GM12873 (cell line): ENCODE results near the gene TBC1D10A.

ENCODE experiments used
- TF ChIP-seq, protein P1 (sequence below): IDR thresholded peaks from 2 replicates; pipeline ENCODE4 v1.5.1; 2012; ENCODE audit warnings: low read depth, mild to moderate bottlenecking, moderate library complexity, low read length, control low read depth; ENCODE audit not compliant: insufficient read depth; ENCODE audit errors: missing control alignments

The TBC1D10A gene

DNA sequence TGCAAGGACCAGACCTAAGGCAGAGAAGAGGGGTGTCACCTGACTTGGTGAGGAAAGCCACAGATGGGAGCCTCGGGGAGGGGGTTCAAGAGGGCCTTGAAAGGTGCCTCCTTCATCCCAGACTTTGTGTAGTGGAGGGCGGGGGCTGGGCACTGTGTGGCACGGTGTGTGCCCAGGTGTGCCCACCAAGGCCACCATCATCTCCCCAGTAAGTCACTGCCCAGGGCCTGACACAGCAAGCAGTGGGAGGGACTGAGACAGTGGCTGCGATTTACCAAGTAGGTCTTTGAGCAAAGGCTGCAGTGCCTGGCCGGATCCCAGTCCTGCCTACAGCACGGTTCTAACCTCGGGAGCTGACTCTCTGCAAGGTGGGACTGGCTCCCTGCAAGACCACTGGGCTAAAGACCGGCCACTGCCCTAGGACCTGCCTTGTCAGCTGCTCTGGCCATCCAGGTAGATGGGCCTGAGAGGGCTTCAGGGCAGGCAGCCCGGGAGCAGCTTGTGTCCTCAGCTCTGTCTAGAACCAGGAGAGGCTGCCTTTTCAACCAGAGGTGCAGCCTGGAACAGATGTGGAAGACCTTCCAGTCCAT lies 61.5 kb downstream of the TBC1D10A start:
- TF ChIP-seq, protein P1, sequence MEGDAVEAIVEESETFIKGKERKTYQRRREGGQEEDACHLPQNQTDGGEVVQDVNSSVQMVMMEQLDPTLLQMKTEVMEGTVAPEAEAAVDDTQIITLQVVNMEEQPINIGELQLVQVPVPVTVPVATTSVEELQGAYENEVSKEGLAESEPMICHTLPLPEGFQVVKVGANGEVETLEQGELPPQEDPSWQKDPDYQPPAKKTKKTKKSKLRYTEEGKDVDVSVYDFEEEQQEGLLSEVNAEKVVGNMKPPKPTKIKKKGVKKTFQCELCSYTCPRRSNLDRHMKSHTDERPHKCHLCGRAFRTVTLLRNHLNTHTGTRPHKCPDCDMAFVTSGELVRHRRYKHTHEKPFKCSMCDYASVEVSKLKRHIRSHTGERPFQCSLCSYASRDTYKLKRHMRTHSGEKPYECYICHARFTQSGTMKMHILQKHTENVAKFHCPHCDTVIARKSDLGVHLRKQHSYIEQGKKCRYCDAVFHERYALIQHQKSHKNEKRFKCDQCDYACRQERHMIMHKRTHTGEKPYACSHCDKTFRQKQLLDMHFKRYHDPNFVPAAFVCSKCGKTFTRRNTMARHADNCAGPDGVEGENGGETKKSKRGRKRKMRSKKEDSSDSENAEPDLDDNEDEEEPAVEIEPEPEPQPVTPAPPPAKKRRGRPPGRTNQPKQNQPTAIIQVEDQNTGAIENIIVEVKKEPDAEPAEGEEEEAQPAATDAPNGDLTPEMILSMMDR = no peak

DNA sequence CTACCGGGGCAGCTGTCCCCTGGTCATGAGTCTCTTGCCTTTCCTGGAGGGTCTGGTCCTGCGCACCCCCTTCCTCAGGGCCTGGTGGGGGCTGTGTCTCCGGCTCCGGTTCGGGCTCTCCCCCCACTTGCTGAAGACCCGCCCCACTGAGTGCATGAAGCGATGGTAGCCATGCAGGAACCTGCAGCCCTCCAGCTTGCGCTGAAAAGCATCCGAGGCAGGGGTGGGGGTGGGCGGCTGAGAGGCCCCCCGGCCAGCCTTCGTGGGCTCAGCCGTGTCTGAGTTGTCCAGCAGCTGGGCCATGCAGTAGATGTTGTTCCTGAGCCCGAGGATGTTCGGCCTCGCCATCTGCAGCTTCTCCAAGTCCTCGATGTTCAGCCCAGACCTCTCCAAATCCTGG lies 62.9 kb downstream of the TBC1D10A start:
- TF ChIP-seq, protein P1 = no peak

DNA sequence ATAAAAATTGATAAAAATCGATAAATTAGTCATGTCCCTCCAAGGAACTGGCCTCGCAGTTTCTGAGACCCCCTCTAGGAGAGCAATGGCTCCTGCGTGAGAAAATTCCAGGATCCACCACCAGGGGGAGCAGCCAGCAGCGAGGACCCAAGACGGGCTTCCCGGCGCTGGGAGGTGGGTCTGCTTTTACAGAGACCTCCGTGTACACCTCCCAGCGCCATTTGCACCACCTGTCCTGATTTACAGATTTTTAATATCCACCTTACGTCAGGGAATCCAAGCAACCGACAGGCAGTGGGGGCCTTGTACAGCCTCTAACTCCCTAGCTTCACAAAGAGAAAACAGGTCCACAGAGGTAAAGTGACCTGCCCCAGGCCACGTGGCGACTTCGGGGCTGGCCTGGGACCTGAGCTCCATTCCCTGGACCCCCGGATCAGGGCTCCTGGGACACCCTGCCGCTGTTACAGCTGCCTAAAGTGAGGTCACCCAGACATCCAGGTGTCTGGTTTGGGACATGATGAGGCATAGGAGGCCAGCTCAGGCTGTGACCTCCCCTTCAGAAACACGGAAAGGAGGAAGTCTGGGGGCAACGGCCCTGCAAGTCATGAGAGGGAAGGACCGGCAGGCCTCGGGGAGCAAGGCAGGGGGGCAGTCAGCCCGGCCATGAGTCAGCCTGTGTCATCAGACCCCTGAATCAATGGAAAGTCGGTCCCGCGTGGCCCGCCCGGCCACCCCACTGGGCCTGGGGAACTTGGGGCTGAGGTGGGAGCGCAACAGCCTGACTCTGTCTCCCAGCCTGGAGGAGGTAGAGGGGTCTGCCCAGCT lies 63.6 kb downstream of the TBC1D10A start:
- TF ChIP-seq, protein P1 = peak; percentile 90

DNA sequence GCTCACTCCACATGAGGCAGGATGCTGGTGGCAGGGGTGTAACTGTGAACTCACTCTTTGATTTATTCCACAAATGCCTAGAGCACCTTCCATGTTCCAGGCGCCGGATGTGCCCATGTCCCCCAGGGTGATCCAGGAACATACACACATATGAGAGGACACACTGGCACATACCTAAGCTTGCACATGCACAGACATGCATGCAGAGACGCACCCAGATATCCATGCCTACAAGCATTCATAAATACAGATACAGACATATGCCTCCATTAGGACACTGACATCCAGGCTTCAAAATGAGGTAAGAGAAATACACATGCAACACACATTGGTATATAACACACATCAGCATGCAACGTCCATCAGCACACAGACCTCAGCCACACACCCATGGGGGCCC lies 64.6 kb downstream of the TBC1D10A start:
- TF ChIP-seq, protein P1 = no peak

DNA sequence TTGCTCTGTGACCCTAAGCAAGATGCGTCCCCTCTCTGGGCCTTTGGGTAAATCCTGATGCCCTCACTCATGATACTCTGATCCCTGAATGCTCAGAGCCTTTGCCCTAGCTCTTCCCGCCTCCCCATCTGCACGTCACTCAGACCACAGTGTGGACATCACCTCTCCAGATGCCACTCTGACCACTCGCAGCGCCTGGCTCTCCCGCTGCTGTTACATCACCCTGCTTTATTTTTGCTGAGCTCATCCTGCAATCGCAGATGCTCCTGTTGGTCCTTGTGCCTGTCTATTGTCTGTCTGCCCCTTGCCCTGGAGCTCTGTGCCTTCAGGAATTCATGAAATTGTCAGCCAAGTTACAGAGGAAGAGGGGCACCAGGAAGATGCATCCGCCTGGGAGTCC lies 65.6 kb downstream of the TBC1D10A start:
- TF ChIP-seq, protein P1 = no peak

DNA sequence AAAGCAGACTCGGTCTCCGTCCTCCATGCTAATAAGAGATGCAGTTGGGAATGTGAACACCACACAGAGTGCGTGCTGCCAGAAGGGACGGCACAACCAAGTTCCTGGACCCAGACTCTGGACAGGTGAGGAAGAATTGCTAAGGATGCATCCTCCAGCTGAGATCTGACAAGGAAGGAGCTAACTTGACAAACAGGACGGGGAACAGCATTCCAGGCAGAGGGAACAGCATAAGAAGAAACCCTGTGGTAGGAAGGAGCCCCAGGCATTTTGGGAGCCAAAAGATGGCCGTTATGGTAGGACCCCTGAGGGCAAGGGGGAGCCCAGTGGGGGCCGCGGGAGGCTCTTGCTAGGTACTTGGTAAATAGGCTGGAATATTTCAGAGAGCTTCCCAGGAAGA lies 66.1 kb downstream of the TBC1D10A start:
- TF ChIP-seq, protein P1 = no peak

DNA sequence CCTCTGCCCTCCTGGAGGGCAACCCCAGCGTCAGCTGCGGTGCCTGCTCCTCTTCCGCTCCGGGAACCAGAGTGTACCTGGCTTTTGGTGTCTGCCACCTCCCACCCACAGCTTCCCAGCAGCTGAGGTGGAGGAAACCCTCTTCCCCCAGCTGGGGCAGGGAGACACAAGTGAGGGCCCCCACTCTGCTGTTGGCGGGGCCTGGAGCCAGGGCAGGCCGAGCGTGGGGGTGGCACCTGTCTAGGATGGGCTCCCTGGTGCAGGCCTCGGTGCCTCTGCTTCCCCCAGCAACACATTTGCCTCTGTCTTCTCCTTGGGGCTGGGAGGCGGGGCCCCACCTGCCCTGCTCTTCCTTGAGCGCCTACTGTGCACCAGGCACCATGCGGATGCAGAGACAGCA lies 66.5 kb downstream of the TBC1D10A start:
- TF ChIP-seq, protein P1 = no peak
